PFSK-1 (cell line): Measurements from ENCODE around the gene NFIB.

ENCODE experiments used
- FOXP2 ChIP-seq: optimal IDR thresholded peaks from 2 replicates; pipeline ENCODE3; 2011; ENCODE audit warnings: borderline replicate concordance, control low read depth, inconsistent platforms; ENCODE audit not compliant: insufficient read depth; ENCODE audit errors: extremely low read length, extremely low read depth
- POLR2AphosphoS5 ChIP-seq: IDR thresholded peaks from 2 replicates; pipeline ENCODE4 v1.6.1; 2012; ENCODE audit warnings: low read depth, mild to moderate bottlenecking, control low read depth, low read length, moderate library complexity
- REST ChIP-seq, 2 experiments: IDR thresholded peaks; 2 replicates each; pipeline versions ENCODE4 v1.6.1 to v1.8.0; 2011 to 2012; ENCODE audit warnings: low read depth in 2 of 2, low read length in 2 of 2, control low read depth in 1 of 2, inconsistent platforms in 1 of 2, mild to moderate bottlenecking in 1 of 2, moderate library complexity in 1 of 2; ENCODE audit not compliant: insufficient read depth in 1 of 2
- SIN3A ChIP-seq: IDR thresholded peaks from 2 replicates; pipeline ENCODE4 v1.6.1; 2012; ENCODE audit warnings: mild to moderate bottlenecking, low read length, moderate library complexity, borderline replicate concordance; ENCODE audit not compliant: insufficient read depth
- TAF1 ChIP-seq: IDR thresholded peaks from 2 replicates; pipeline ENCODE4 v1.6.1; 2012; ENCODE audit warnings: low read length, control low read depth, borderline replicate concordance; ENCODE audit not compliant: insufficient read depth

Gene NFIB

DNA sequence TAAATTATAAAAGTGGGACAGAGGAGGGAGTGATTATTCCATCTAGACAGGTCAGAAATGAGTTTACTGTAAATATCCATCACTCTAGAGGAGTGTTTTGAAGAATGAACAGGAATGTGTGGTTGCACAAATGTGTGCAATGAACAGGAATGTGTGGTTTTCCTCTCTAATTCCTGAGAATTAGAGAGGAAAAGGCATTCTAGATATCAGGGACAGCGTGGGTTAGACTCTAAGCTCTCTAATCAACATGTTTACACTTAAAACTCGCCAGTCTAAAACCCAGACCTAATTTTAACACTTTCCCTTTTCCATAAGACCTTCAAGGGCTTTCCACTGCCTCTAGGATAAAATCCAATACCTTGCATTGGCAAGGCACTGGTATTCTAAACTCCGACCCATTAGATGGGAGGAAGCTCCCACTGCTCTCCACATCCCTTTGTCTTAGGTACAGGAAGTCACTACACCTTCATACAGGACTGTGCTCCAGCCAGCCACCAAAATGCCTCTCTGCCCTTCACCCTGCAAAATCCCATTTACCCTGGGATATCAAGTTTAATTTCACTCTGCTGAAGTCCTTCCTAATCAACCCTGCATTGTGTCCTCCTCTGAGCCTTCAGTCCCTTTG lies 67.9 kb downstream of the NFIB start:
- TF ChIP-seq TAF1 (no peak), FOXP2 (no peak), SIN3A (no peak), REST (IDR thresholded peaks at IDR 0.05; ENCODE audit: insufficient read depth in 1 of 2, low read depth in 2 of 2, low read length in 2 of 2) (no peak), POLR2AphosphoS5 (no peak)

DNA sequence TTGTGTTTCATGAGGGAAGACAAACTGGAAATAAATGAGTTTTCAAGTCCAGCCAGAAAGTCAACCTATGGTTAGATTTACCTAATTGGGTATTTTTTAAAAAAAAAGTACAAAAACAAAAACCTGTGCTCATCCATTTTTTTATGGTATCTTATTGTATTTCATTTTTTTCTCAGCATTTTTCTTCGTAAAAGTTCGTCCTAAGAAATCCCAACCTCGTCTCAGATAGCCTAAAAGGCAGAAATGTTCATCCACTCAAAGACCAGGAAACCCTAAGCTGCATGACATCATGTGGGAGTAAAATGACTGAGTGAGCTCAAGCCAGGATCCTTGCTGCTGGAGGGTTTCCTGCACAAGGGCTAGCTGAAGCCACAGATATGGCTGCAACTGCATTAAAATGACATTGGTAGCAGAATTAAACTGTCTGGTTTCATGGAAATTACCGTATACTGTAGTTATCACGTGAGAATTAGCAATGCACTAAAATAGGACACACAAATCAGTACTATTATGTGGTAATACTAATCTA lies 70.4 kb downstream of the NFIB start:
- TF ChIP-seq FOXP2 = no peak
- no peak for TF ChIP-seq SIN3A
- no peak for TF ChIP-seq TAF1
- TF ChIP-seq REST (IDR thresholded peaks at IDR 0.05; ENCODE audit: insufficient read depth in 1 of 2, low read depth in 2 of 2, low read length in 2 of 2) = no peak
- no peak for TF ChIP-seq POLR2AphosphoS5

- TF ChIP-seq FOXP2 = no peak
- no peak for TF ChIP-seq SIN3A
- no peak for TF ChIP-seq REST (IDR thresholded peaks at IDR 0.05; ENCODE audit: insufficient read depth in 1 of 2, low read depth in 2 of 2, low read length in 2 of 2)
- no peak for TF ChIP-seq TAF1
- no peak for TF ChIP-seq POLR2AphosphoS5
Observed at GRCh38 chr9:14242150-14242805, 71.7 kb downstream of the NFIB start.

GRCh38 chr9:14240537-14240936 lies 73.4 kb downstream of the NFIB start:
- TF ChIP-seq SIN3A (no peak), FOXP2 (no peak), TAF1 (no peak), REST (IDR thresholded peaks at IDR 0.05; ENCODE audit: insufficient read depth in 1 of 2, low read depth in 2 of 2, low read length in 2 of 2) (no peak), POLR2AphosphoS5 (no peak)
